ENCODE results near the gene NAA50.

The NAA50 gene

GRCh38 chr3:113690482-113690881 is 55.6 kb downstream of the NAA50 start:
- TF ChIP-seq POLR2A (IDR thresholded peaks at IDR 0.05; ENCODE audit: low read length) (no peak), GATA1 (IDR thresholded peaks at IDR 0.05; ENCODE audit: low read depth, low read length) (no peak)
- no peak for DNase-seq

GRCh38 chr3:113685956-113686721 is 59.9 kb downstream of the NAA50 start:
- no peak for TF ChIP-seq POLR2A (IDR thresholded peaks at IDR 0.05; ENCODE audit: low read length)
- no peak for DNase-seq

- TF ChIP-seq GATA1 (IDR thresholded peaks at IDR 0.05; ENCODE audit: low read depth, low read length), result no peak
- TF ChIP-seq POLR2A (IDR thresholded peaks at IDR 0.05; ENCODE audit: low read length), result no peak
- no peak for DNase-seq
Measured at GRCh38 chr3:113685124-113685523, 60.9 kb downstream of the NAA50 start.

DNA sequence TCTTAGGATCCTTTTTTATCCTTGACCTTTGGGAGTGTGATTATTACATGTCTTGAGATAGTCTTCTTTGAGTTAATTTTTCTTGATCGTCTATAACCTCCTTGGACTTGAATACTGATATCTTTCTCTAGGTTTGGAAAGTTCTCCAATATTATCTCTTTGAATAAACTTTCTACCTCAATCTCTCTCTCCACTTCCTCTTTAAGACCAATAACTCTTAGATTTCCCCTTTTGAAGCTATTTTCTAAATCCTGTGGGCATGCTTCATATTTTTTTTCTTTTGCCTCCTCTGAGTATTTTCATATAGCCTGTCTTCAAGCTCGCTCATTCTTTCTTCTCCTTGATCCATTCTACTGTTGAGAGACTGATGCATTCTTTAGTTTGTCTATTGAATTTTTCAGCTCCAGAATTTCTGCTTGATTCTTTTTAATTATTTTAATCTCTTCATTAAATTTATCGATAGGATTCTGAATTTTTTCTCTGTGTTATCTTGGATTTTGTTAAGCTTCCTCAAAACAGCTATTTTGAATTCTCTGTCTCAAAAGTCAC is 61.7 kb downstream of the NAA50 start:
- no peak for DNase-seq
- TF ChIP-seq GATA1 (IDR thresholded peaks at IDR 0.05; ENCODE audit: low read depth, low read length) (no peak), POLR2A (IDR thresholded peaks at IDR 0.05; ENCODE audit: low read length) (no peak)

DNA sequence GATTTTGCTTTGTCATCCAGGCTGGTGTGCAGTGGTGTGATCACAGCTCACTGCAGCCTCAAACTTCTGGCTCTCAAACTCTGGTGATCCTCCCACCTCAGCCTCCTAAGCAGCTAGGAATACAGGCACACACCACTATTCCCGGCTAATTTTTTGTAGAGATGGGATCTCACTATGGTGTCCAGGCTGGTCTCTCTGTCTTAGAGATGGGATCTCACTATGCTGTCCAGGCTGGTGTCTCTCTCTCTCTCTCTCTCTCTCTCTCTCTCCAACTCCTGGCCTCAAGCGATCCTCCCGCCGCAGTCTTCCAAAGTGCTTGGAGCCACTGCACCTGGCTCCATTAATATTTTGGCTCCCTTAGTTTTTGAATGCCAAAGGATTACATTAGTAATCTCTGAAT is 67.3 kb downstream of the NAA50 start:
- TF ChIP-seq GATA1 (IDR thresholded peaks at IDR 0.05; ENCODE audit: low read depth, low read length), result no peak
- DNase-seq, result no peak

DNA sequence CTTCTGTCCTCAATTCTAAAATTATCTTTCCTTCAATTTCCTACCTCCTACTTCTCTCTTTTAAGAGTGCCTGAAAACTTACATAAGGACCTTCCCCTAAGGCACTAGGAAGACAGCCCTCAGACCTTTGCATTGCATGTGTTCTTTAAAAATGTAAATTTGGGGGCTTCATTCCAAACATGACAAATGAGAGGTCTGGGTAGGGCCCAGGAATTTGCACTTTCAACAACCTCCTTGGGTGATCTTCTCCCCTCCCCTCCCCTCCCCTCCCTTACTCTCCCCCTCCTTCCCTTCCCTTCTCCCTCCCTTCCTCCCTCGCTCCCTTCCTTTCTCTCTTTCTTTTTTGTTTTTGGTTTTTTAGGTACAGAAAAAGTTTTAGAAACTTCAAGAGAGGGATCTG is 68.3 kb downstream of the NAA50 start:
- DNase-seq, result no peak
- TF ChIP-seq GATA1 (IDR thresholded peaks at IDR 0.05; ENCODE audit: low read depth, low read length), result no peak
- no peak for TF ChIP-seq POLR2A (IDR thresholded peaks at IDR 0.05; ENCODE audit: low read length)

DNA sequence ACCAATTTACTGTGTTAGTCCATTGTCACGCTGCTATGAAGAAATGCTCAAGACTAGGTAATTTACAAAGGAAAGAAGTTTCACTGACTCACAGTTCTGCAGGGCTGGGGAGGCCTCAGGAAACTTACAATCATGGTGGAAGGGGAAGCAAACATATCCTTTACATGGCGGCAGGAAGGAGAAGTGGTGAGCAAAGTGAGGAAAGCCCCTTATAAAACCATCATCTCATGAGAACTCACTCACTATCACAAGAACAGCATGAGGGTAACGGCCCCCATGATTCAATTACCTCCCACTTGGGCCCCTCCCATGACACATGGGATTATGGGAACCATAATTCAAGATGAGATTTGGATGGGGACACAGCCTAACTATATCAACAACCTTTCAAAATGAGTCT is 69.8 kb downstream of the NAA50 start:
- no peak for TF ChIP-seq POLR2A (IDR thresholded peaks at IDR 0.05; ENCODE audit: low read length)
- no peak for TF ChIP-seq GATA1 (IDR thresholded peaks at IDR 0.05; ENCODE audit: low read depth, low read length)
- no peak for DNase-seq

DNA sequence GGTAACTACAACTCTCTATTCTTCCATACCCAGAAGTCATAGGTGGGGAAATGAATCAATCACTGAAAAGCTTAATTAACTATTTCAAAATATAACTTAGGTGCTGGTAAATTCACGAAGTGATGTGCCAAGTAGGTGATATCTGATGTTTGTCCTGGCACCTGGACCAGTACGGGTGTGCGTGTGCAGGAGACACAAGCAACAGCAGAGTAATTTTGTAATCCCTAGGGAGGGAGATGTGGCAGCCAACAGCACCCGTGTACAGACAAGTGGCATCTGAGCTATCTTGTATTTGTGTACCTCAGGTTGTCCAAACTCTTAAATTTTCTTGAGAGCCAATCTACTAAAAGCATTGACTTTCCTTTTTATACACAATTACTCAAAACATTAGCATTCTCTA is 72.5 kb downstream of the NAA50 start:
- no peak for TF ChIP-seq GATA1 (IDR thresholded peaks at IDR 0.05; ENCODE audit: low read depth, low read length)
- TF ChIP-seq POLR2A (IDR thresholded peaks at IDR 0.05; ENCODE audit: low read length), result no peak
- DNase-seq, result no peak

DNA sequence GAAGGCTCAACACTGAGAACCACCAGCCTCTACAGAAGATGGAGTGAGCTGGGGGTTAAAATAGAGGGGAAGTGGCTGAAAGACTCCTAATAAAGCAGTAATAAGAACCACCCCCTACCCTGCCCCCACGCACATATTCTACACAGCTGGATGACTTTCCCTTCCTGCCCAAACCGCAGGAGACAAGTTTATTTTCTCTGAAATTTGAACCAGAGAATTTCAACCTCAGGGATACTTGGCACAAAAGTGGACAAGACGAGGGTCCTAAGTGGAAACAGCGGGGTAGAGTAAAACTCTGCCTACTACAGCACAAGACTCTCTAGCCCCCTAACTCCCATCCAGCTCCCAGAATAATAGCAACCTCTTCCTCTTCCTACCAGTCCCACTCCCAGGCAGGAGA is 78.0 kb downstream of the NAA50 start:
- no peak for TF ChIP-seq GATA1 (IDR thresholded peaks at IDR 0.05; ENCODE audit: low read depth, low read length)
- no peak for TF ChIP-seq POLR2A (IDR thresholded peaks at IDR 0.05; ENCODE audit: low read length)
- no peak for DNase-seq

Measured in erythroblast (primary cell).